ENCODE results near the gene CD74.

The CD74 gene

DNA sequence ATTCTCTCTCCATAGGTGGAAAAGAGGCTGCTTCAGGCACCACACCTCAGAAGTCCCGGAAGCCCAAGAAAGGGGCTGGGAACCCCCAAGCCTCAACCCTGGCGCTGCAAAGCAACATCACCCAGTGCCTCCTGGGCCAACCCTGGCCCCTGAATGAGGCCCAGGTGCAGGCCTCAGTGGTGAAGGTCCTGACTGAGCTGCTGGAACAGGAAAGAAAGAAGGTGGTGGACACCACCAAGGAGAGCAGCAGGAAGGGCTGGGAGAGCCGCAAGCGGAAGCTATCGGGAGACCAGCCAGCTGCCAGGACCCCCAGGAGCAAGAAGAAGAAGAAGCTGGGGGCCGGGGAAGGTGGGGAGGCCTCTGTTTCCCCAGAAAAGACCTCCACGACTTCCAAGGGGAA, 16.4 kb downstream of the CD74 start:
- peaks cover 53% of the 10 kb centered on the region for H3K36me3 Mint-ChIP-seq (ENCODE audit: low read depth)
- no peaks in the 10 kb centered on the region for H3K9me3 Mint-ChIP-seq
- no peak overlapping the region for H3K4me3 Mint-ChIP-seq
- DNase-seq = no peak
- peaks cover 3% of the 10 kb centered on the region for H3K27me3 Mint-ChIP-seq (ENCODE audit: low read depth, poor library complexity)
- TF ChIP-seq, protein P1, sequence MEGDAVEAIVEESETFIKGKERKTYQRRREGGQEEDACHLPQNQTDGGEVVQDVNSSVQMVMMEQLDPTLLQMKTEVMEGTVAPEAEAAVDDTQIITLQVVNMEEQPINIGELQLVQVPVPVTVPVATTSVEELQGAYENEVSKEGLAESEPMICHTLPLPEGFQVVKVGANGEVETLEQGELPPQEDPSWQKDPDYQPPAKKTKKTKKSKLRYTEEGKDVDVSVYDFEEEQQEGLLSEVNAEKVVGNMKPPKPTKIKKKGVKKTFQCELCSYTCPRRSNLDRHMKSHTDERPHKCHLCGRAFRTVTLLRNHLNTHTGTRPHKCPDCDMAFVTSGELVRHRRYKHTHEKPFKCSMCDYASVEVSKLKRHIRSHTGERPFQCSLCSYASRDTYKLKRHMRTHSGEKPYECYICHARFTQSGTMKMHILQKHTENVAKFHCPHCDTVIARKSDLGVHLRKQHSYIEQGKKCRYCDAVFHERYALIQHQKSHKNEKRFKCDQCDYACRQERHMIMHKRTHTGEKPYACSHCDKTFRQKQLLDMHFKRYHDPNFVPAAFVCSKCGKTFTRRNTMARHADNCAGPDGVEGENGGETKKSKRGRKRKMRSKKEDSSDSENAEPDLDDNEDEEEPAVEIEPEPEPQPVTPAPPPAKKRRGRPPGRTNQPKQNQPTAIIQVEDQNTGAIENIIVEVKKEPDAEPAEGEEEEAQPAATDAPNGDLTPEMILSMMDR (IDR thresholded peaks at IDR 0.05) = no peak
- H3K27ac Mint-ChIP-seq = peak overlapping the region; percentile 56
- H3K4me1 Mint-ChIP-seq = peaks cover 9% of the 10 kb centered on the region

DNA sequence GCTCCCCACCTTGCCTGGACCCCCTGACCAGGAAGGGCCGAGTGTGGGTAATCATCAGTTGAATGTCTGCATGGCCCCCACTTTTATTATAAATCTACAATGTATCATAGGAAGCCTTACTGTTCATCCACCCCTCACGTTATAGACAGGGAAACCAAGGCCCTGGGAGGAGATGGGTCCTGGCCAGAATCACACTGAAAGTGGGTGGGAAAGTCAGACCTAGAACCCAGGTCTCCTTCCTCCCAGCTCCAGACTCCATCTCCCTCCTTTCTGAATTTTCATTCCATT, 17.1 kb downstream of the CD74 start:
- peak overlapping the region; percentile 39 for H3K27ac Mint-ChIP-seq
- peaks cover 57% of the 10 kb centered on the region for H3K36me3 Mint-ChIP-seq (ENCODE audit: low read depth)
- TF ChIP-seq, protein P1 (IDR thresholded peaks at IDR 0.05) = no peak
- DNase-seq = no peak
- H3K27me3 Mint-ChIP-seq (ENCODE audit: low read depth, poor library complexity) = peaks cover 3% of the 10 kb centered on the region
- H3K4me1 Mint-ChIP-seq = peaks cover 9% of the 10 kb centered on the region
- no peaks in the 10 kb centered on the region for H3K9me3 Mint-ChIP-seq
- H3K4me3 Mint-ChIP-seq = no peak overlapping the region

DNA sequence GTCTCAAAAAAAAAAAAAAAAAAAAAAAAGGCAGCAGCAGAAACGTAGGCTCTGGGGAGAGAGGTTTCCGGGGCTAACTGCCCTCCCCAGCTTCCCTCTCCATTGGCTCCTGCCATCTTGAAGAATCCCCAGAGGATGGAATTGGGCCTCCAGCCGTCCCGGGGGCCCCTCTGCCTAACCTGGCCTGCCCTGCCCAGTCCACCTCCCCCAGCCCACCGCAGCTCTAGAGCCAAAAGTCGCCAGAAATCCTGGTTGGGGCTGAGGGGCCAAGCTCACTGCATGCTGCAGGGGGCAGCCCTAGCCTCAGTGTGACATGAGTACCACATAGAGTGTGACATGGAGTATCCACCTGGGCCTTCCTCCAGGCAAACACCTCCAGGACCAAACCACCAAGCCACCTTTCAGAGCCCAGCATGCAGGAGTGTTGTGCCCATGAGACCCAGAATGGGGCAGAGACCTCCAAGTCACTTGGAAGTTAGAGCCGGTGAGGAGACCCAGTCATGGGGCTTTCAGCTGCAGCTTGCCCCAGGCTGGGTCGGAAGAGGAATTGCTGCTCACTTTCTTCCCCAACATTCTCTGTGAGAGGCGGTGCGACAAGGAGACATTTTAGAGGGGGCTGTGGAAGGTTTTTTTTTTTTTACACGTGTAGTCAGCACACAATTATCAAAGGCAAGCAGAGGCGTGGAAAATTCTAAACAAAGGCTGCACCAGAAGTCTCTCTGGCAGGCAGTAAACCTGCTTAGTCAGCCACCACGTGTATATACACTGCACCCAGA, 17.6 kb downstream of the CD74 start:
- Mint-ChIP-seq H3K9me3 (no peaks in the 10 kb centered on the region), H3K4me1 (peaks cover 11% of the 10 kb centered on the region), H3K4me3 (peak overlapping the region; percentile 38), H3K27ac (no peak overlapping the region), H3K27me3 (ENCODE audit: low read depth, poor library complexity) (peaks cover 3% of the 10 kb centered on the region), H3K36me3 (ENCODE audit: low read depth) (peaks cover 53% of the 10 kb centered on the region)
- no peak for DNase-seq
- TF ChIP-seq, protein P1 (IDR thresholded peaks at IDR 0.05) = no peak

DNA sequence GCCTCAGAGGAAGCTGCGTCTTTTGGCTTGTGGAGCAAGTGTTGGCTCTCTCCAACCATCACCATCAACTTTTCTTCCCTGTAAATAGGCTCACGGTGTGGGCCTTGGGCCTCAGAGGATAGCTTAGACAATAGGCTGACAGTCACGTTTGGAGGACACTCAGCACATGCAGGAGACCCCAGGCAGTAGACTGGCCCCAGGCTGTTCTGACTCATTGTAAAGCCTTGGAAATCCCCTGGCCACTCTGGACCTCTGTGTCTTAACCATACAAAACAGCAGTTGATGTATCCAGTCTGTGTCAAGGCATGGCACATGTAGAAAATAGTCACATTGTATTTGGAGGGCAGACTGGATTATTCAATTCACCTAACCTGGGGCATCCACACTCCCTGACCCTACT, 18.6 kb downstream of the CD74 start:
- DNase-seq = no peak

DNA sequence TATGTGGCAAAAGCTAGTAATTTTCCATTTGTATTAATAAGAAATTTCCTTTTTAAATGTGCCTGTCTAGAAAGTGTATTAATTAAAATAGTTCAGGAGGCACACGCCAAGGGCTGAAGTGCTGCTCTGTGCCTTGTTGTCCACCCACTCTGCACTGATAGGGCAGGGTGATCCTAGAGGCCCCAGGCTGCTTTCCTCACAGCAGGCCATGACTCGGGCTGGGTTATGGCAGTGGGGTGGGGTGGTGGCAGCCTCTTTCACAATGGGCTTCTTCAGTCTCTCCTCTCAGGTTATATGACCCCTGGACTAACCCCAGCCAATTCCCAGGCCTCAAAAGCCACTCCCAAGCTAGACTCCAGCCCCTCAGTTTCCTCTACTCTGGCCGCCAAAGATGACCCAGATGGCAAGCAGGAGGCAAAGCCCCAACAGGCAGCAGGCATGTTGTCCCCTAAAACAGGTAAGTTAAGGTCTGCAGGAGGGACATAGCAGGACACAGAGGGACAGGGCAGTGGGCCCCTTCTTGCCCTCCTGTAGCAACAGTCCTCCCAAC, 19.5 kb downstream of the CD74 start:
- peaks cover 3% of the 10 kb centered on the region for H3K27me3 Mint-ChIP-seq (ENCODE audit: low read depth, poor library complexity)
- peaks cover 43% of the 10 kb centered on the region for H3K36me3 Mint-ChIP-seq (ENCODE audit: low read depth)
- no peak overlapping the region for H3K4me3 Mint-ChIP-seq
- no peak for DNase-seq
- peaks cover 22% of the 10 kb centered on the region for H3K4me1 Mint-ChIP-seq
- TF ChIP-seq, protein P1 (IDR thresholded peaks at IDR 0.05) = no peak
- H3K27ac Mint-ChIP-seq = peak overlapping the region; percentile 83
- H3K9me3 Mint-ChIP-seq = no peaks in the 10 kb centered on the region

More for the DNA sequence above, 18.6 kb downstream of the CD74 start:
- TF ChIP-seq, protein P1 (IDR thresholded peaks at IDR 0.05) = no peak
- H3K4me1 Mint-ChIP-seq = peaks cover 15% of the 10 kb centered on the region
- no peak overlapping the region for H3K27ac Mint-ChIP-seq
- H3K9me3 Mint-ChIP-seq = no peaks in the 10 kb centered on the region
- H3K4me3 Mint-ChIP-seq = no peak overlapping the region
- H3K27me3 Mint-ChIP-seq (ENCODE audit: low read depth, poor library complexity) = peaks cover 3% of the 10 kb centered on the region
- H3K36me3 Mint-ChIP-seq (ENCODE audit: low read depth) = peaks cover 49% of the 10 kb centered on the region

DNA sequence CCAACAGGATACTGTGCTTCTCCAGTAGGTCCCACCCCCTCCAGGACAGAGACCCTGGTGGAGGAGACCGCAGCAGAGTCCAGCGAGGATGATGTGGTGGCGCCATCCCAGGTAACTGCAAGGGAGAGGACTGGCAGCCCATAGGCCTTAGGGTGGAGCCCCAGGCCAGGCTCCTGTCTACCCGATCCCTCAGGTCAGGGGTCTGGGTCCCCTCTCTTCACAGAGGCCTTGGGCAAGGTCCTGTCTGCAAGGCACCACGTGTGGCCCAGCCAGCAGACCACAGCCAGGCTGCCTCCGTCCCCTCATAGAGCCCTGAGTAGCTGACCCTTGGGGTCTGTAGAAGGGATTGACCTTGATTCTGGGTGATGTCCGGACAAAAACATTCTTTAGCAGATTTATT, 20.0 kb downstream of the CD74 start:
- no peak for DNase-seq
- Mint-ChIP-seq H3K36me3 (ENCODE audit: low read depth) (peaks cover 41% of the 10 kb centered on the region), H3K27me3 (ENCODE audit: low read depth, poor library complexity) (peaks cover 3% of the 10 kb centered on the region), H3K9me3 (no peaks in the 10 kb centered on the region), H3K4me1 (peaks cover 22% of the 10 kb centered on the region), H3K4me3 (no peak overlapping the region), H3K27ac (no peak overlapping the region)
- TF ChIP-seq, protein P1 (IDR thresholded peaks at IDR 0.05) = no peak

Measured in nephron progenitor cell (in vitro differentiated cells).